GM19463 (cell line): ENCODE data around the gene MTNR1B.

Source experiments
- ATAC-seq: cut with Tn5 transposase; IDR thresholded peaks from one replicate; pipeline ENCODE4 v1.9.1; 2021; ENCODE audit warnings: mild to moderate bottlenecking, moderate library complexity; ENCODE audit not compliant: unreplicated experiment

MTNR1B gene

DNA sequence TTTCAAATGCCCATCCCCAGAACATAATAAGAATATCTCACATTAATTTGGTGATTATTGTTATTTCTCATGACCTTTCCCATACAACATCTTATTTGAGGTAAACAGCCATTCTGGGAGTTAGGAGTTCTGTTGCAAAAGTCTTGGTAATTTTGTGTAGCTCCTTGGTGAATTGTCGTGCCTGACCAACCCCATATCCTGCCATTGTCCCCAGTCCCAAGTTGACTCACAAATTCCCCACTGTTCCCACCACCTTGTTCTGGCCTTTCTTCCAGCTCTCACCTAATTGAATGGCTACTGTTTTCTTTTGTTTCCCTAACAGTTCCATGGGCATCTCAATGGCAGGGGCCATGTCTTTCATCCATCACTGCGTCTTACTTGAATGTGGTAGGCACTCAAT is 8.0 kb downstream of the MTNR1B start:
- no peak for ATAC-seq

DNA sequence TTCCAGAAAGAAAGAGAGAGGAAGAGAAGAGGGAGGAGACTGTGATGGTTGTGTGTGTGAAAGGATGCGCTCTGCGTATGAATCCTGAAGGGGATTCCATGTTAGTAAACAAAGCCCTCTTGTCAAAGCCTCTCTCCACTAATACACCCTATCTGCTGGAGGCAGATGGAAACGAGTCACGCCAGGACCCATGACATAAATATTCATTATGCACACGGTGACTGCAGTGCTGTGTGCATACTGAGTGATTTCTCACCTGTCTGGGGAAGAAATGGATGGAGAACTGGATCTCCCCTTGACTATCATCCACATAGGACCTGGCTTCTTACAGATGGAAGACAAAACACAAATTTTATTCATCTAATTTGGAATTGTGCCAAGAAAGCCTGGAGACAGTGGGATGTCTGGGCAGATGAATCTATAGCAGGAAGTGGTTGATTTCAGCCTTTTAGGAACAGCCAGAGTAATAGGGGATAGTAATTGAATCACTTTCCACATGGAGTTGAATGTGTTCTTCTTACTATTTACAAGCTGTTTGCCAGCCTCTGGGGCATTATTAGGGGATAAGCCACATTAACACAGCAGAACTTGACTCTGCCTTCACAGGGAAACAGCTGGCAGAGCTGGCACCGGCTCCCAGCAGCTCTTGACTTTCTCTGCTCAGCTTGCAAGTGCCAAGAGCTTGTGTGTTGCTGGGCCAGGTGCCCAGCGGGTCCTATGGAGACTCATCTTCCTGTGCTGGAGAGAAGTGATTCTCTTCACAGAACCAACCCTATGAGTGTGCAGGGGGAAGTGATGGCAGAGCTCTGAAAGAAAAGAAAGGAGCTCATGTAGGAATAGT is 9.0 kb downstream of the MTNR1B start:
- ATAC-seq: no peak

DNA sequence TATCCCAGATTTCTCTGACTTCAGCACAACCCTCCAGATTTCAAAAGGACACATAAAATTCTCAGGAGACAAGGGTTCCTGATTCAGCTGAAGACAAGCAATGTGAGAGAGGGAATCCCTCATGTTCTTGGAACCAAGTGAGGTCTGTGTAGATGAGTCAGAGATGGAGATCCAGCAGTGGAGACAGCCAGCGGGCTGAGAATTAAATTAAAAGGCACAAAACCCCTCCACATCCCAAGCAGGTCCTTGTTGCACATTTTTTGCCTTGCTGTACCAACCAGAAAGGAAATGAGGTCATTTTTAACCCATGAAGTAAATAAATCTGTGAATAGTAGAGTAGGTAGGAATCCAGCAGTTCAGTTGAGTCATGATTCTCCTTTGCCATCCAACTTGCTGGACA is 9.7 kb downstream of the MTNR1B start:
- ATAC-seq: no peak

- ATAC-seq: no peak
Observed at GRCh38 chr11:92980312-92980711, 10.9 kb downstream of the MTNR1B start.

- no peak for ATAC-seq
Observed at GRCh38 chr11:92981508-92982043, 12.1 kb downstream of the MTNR1B start.

DNA sequence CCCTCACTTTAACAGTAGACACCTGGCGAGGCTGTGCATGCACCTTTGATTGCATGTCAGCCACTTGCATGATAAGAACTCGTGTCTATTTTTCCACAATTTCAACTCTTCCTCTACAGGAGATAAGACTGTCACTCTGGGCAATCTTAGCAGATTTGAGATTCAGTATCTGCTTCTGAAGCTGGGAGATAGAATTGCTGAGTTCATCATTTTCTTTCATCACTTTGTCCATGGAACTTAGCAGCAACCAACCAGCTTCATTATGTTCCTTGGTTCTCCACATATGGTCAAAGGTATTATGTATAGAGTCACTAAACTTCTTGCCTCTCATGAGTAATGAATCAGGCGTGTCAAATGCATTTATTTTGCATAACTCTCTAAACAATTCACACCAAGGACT is 17.1 kb downstream of the MTNR1B start:
- ATAC-seq: no peak

DNA sequence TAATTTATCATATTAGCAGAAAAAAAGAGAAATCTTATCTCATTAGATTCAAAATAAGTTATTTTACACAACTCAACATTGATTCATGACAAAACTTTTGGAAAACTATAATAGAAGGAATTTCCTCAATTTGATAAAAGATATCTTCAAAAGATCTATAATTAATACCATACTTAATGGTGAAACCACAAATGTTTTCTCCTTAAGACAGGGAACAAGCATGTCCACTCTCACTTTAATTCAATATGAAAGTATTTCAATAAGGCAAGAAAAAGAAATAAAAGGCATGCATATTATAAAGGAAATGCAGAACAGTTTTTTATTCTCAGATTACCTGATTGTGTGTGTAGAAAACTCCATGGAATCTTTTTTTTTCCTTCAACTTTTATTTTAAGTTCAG is 23.6 kb downstream of the MTNR1B start:
- no peak for ATAC-seq

DNA sequence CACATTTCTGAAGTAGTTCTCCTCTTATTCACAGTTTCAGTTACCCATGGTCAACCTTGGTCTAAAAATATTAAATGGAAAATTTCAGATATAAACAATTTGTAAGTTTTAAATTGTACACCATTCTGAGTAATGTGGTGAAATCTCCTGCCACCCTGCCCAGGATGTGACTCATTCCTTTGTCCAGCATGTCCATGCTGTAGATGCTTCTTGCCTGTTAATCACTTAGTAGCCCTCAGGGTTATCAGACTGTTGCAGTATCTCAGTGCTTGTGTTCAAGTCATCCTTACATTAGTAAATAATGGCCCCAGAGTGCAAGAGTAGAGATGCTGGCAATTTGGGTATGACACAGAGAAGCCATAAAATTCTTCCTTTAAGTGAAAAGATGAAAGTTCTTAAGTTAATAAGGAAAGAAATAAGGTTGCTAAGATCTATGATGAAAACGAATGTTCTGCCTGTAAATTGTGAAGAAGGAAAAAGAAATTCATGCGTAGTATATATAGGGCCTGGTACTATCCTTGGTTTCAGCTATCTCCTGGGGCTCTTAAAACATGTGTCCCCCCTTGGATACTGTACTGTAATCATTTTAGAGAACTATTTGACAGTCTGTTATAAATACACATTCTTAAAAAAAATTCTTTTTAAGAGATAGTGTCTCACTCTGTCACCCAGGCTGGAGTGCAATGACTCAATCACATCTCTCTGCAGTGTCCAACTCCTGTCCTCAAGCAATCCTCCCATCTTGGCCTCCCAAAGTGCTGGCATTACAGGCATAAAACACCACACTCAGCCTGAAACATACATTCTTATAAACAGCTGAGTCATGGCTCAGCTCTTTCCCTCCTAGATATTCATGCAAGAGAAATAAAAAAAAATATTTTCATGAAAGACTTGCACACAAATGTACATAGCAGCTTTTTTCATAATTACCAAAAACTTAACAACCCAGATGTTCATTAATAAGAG is 31.3 kb downstream of the MTNR1B start:
- ATAC-seq: no peak

GRCh38 chr11:93001806-93002205 is 32.4 kb downstream of the MTNR1B start:
- ATAC-seq: no peak

GRCh38 chr11:93002380-93002779 is 32.9 kb downstream of the MTNR1B start:
- no peak for ATAC-seq

GRCh38 chr11:93005239-93005638 is 35.8 kb downstream of the MTNR1B start:
- ATAC-seq: no peak

DNA sequence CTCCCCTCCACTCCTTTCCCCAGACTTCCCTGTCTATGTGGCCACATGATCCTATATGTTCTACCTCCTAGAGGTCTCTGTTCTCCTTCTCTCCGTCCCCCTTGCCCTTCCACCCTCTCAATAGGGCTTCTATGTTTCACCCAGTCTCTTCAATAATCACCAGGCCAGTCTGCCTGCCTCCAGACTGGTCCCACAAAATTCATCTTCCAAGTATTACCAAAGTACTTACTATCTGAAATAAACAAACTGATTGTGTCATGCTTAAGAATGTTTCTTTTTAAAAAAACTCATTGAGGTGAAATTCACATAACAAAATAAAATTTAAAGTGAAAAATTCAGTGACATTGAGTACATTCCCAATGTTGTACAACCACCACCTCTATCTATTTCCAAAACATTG is 44.2 kb downstream of the MTNR1B start:
- ATAC-seq: no peak

DNA sequence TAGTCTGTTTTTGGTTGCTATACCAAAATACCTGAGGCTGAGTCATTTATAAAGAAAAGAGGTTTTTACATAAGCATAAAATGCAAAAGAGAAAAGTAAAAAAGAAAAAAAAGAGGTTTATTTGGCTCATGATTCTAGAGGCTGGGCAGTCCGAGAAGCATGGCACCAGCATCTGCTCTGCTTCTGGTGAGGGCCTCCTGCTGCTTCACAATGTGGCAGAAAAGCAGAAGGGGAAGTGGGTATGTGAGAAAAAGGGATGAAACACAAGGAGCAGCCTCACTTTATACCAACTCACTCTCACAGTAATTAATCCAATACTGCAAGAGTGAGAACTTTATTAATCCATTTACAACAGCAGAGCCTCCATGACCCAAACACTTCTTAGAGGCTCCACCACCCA is 47.1 kb downstream of the MTNR1B start:
- ATAC-seq: no peak

DNA sequence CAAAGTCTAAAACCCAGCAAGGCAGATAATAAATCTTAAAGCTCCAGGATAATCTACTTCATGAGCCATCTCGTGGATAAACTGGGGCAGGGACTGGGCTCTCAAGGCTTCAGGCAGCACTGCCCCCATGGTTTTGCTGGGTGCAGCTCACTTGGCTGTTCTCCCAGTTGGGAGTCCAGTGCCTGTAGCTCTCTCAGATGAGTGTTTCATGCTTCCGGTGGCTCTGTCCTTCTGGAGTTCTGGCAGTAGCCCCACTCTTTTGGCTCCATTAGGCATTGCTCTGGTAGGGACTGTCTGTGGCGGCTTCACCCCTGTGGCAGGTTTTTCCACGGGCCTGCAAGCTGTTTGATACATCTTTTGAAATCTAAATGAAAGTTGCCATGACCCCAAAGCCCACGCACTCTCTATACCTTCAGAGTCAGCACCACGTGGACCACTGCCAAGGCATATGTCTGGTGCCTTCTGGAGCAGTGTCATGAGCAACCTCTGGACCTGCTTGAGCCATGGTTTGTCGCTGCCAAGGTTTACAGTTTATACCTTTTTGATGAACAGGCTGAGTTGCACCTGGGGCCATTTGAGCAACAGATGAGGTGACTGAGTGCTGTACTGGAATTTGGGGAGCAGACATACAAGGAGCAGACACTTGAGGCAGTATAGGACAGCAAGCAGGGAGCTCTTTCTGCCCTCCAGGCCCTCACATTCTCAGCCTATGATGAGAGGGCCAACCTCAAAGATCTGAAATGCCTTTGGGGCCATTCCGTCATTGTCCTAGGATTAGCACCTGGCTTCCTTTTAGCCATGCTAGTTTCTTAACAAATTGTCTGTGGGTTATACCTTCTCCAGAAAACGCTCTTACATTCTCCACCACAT is 48.6 kb downstream of the MTNR1B start:
- no peak for ATAC-seq

- ATAC-seq: no peak
Observed at GRCh38 chr11:93020248-93021046, 51.0 kb downstream of the MTNR1B start.

- no peak for ATAC-seq
Observed at GRCh38 chr11:93024369-93024768, 54.9 kb downstream of the MTNR1B start.

DNA sequence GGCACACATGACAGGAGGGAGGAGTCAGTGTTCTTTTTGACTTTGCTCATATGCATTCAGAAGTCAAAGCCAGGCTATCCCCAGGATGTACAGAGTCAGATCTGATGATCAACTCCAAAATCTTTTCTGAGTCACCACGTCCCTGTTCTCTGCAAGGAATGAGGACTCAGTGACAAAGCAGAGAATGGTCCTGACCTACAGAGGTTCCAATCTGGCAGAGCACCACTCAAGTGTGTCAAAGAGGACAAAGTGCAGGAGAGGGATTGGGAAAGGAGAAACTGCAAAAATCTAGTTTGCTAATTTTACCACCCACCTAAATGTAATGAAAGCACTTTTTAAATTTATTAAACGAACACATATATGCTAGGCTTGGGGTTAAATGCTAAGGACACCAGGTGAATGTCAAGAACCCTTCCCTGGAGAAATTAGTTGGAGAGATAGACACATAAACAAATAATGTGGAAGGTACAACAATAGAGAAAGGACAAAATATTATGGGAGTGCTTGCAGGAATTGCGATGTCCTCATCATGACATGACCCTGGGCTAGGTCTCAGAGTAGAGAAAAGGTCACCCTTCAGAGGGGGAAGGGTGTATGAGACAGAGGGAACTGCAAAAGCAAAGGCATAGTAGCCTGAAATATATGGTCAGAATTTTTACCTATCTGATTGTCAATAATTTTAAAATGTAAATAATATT is 56.3 kb downstream of the MTNR1B start:
- no peak for ATAC-seq

DNA sequence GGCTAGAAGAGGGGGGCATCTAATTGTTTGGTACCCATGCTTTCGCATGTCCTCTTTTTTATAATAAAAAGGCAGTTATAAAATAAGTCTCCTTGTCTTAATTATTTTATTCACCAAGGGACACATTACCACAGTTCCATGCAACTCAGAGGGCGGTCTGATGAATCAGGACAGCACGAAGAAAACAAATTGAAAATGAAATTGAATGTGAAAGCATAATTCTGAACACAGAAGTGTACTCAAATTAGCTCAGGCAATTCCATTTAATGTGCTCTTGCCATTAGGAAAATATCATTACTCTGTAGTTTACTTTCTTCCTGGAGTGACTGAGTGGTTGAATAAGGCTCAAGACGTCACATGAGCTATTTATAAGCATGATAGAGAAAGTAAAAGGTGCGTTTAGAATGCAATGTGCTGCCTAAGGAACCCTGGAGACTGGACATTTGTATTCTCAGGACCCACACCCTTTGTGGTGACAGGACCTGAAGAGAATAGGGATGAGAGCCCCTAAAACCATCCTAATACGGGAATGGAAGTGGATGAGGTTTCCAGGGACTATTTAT is 59.6 kb downstream of the MTNR1B start:
- ATAC-seq: peak; percentile 50

DNA sequence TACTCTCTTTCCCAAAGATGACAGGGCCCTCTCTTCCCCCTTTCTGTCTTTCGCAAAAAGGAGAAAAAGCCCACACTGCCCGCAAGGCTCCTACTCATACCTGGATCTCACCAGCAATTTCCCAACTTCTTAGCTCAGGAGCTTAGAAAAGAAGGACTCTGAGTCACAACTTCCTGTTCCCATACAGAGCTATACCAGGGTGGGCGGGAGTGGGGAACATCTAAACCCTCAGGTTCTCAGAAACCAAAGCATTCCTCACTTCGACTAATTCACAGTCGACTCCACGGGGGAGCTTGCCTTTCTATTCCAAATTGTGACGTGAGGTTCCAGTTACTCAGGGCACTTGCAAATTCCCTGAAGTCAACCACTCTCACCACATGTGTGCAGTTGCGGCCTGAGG is 61.9 kb downstream of the MTNR1B start:
- no peak for ATAC-seq
